Measurements from ENCODE around the gene SH3GL3.

The SH3GL3 gene, protein sequence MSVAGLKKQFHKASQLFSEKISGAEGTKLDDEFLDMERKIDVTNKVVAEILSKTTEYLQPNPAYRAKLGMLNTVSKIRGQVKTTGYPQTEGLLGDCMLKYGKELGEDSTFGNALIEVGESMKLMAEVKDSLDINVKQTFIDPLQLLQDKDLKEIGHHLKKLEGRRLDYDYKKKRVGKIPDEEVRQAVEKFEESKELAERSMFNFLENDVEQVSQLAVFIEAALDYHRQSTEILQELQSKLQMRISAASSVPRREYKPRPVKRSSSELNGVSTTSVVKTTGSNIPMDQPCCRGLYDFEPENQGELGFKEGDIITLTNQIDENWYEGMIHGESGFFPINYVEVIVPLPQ

DNA sequence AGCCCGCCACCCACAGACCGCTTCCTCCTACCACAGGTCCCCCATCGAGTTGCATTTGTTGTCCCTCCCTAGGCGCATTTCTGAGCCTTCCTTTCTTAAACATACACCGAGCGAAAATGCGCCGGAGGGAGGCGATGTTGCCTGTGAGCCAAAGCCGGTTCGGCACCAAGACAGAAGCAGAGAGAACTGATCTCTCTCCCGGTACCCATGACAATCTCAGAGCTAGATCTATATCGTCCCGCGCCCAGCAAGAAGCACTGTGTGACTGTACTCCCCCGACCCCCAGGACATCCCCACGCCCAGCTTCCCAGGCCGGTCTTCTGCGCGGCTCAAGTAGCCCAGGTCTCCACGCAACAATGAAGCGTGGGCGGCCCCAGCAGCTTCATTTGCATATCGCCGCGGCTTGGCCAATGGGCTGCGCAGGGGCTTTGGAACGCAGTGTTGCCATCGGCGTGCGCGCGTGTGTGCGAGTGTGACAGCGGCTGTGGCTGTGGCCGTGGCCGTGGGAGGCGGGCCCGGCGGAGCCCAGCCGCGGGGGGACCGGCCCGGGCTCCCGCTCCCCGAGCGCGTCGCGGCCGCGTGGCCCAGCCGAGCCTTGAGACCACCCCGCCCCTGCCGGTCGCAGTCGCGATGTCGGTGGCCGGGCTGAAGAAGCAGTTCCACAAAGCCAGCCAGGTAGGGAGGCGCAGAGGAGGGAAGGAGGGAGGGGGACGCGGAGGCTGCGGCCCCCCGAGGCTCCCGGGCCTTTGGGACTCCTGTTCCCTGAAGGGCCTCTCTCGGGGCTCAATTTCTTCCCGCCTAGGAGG, at the start of gene SH3GL3:
Gene SH3GL3, plus strand, starts transcription at position 438 of the 806 bp plus-strand sequence. Its CDS starts 193 bp downstream, at position 631.
- no peak for DNase-seq (ENCODE audit: low read depth)

GRCh38 chr15:83398626-83399025, 48.5 kb upstream of the SH3GL3 start:
- no peak for DNase-seq (ENCODE audit: low read depth)

DNA sequence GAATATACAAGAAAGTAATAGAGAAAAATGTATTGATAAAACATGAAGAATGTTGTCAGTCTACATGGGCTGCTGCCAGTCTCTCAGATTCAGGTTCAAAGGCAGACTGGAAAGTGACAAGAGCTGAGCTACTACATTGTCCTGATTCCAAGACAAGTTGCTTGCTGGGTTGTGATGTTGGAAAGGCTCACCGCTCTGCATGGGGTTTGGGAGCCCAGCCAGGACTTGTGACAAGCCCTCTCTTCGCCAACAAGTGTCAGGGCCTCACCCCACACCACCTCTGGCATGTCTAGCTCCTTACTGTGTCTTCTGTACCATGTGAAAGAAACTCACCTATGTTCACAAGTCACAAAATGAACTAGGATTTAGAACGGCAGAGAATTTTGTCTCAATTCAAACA, 43.0 kb upstream of the SH3GL3 start:
- no peak for DNase-seq (ENCODE audit: low read depth)

DNA sequence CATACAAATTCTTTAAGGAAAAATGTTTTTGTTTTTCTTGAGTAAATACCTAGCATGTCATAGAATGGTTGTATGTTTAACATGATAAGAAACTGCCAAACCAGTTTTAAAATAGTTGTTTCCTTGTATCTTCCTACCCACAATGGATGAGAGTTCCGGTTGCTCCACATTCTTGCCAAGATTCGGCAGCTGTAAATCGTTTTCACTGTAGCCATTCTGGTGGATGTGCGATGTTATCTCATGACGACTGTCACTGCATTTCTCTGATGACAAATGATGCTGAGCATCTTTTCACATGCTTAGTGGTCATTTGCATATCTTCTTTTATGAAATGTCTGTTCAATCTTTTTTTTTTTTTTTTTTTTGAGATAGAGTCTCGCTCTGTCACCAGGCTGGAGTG, 36.6 kb upstream of the SH3GL3 start:
- no peak for DNase-seq (ENCODE audit: low read depth)

- no peak for DNase-seq (ENCODE audit: low read depth)
These were observed 34.0 kb upstream of the SH3GL3 start for GRCh38 chr15:83413054-83413719.

GRCh38 chr15:83422081-83422480, 25.1 kb upstream of the SH3GL3 start:
- no peak for DNase-seq (ENCODE audit: low read depth)

DNA sequence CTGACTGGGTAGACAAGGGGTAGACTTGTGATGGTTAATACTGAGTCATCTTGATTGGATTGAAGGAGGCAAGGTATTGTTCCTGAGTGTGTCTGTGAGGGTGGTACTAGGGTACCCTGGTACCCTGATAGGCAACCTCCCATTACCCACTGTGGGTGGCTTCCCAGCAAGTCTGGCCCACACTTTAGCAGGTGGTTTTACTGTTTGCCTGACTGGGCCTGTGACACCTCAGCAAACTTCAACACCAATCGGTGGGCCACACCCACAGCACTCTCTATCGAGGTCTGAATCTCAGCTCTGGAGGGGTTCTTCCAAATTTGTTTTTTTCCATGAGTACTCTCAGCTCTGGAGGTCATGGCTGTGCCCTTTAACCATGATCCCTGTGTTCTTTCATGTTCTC, 24.6 kb upstream of the SH3GL3 start:
- no peak for DNase-seq (ENCODE audit: low read depth)

DNA sequence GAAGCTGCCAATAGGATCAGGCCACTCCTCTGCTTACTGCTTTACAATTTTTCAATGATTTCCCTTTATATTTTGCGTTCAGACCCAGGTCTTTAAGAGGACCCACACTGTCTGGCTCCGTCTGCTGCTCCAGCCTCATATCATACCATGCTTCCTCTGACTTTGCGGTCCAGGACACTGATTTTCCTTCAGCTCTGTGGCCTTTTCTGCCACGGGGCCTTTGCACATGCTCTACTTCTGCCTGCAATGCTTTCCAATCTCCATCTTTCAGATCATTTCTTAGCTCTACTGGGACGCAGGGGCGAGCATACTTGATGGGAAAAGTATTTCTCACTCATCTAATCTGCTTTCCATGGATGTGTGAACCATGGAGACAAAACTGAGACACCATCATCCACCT, 23.0 kb upstream of the SH3GL3 start:
- no peak for DNase-seq (ENCODE audit: low read depth)

DNA sequence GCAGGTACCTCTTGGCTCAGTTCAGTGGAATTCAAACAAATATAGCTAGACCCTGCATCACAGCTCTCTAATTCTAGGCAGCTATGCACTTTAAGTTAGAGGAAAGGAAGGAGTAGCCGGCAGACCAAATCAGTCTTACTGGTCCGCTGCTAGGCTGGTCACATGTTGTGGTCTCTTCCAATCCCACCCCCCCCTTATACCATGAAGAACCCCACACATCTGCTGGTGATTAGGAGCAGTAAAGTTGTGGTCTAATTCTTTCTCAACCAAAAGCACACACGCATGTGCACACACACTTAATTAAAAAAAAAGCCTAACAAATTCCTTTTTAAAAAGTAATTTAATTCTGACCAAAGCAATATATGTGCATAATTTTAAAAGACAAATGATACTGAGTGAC, 16.7 kb upstream of the SH3GL3 start:
- no peak for DNase-seq (ENCODE audit: low read depth)

- no peak for DNase-seq (ENCODE audit: low read depth)
These were observed 15.6 kb upstream of the SH3GL3 start for GRCh38 chr15:83431521-83431920.

GRCh38 chr15:83435202-83435601, 11.9 kb upstream of the SH3GL3 start:
- no peak for DNase-seq (ENCODE audit: low read depth)

DNA sequence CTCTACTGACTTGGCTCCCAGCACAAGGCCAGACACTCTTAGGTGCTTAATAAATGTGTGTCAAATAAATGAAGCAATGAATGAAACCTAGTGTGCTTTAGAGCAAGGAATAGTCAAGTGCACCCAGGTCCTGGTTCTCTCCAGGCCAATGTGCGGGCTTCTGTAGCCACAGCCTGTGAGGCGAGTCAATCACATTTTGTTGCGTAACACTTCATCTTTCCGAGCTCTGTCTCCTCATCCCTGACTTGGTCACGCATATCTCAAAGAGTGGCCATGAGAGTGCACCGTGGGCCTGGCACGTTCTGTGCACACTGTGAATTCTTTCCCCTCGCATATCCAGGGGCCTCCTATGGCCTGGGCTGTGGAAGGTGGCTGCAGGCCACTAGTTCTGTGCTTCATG, 11.4 kb upstream of the SH3GL3 start:
- DNase-seq (ENCODE audit: low read depth) = no peak

DNA sequence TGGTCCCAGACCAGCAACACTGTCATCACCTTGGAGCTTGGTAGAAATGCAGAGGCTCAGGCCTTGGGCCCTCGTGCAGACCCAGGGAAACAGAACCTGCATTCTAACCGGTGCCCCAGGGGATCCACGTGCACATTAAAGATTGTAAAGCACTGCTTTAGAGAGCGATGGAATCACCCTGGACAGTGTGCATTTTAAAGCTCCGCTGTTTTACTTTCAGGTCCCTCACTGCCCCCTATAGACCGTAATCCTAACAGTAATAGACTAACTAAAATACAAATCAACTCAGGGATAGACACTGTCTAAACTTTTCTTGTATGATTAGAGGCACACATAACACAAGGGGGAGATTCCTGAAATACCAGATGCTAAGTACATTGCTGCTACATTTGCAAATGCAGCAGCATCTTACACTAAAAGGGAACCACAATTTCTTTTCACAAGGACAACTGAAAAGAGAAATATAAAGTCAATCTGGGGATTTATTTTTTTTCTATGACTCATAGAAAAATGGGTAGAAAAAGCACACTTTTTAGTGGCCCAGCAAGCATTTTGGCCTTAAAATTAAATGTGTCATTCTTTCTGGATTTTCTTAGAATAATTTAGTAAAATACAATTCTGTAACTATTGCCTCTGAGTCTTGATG, 10.5 kb upstream of the SH3GL3 start:
- no peak for DNase-seq (ENCODE audit: low read depth)

DNA sequence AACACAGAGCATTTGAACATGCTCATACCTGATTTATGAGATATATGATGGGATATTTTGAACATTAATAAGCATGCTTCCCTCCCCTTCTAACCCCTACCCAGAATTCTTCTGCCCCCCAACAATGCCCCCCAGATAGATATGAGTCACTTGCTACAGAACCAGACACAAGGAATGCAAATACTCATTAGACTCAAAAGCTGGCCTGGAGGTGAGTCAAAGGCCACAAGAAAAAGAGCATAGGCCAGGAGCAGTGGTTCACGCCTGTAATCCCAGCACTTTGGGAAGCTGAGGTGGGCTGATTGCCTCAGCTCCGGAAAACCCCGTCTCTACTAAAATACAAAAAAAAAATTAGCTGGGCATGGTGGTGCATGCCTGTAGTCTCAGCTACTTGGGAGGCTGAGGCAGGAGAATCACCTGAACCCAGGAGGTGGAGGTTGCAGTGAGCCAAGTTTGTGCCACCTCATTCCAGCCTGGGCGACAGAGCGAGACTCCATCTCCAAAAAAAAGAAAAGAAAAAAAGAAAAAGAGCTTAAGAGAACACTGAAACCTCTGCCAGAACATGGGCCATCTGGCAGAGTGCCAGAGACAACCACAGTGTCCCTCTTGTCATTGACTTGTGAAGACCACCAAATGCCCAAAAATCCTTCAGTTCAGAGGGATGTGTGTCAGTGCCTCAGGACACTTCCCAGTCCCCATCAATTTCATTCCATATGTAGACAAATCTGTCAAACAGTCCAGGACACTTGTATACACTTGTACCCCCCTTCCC, 3.9 kb upstream of the SH3GL3 start:
- DNase-seq (ENCODE audit: low read depth) = no peak

GRCh38 chr15:83444936-83445335, 2.2 kb upstream of the SH3GL3 start:
- DNase-seq (ENCODE audit: low read depth) = no peak

DNA sequence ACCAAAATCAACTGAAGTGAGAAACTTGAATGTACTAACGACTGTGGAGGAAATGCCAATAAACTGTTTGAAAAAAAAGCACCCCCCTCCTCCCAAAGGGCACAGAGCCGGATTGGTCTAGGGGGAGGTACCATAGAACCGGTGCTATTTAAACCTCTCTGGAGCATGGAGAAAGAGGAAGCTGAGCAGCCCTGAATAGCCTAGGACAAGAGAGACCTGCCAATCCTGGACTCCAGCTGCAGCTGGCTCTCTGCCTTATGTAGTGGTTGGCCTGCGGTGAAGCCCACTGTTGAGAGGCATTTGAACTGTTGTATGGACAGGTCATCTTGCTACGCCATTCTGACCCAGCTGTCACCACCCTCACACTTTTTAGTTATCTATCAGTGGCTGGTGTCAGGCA, 1.5 kb upstream of the SH3GL3 start:
- DNase-seq (ENCODE audit: low read depth) = no peak

DNA sequence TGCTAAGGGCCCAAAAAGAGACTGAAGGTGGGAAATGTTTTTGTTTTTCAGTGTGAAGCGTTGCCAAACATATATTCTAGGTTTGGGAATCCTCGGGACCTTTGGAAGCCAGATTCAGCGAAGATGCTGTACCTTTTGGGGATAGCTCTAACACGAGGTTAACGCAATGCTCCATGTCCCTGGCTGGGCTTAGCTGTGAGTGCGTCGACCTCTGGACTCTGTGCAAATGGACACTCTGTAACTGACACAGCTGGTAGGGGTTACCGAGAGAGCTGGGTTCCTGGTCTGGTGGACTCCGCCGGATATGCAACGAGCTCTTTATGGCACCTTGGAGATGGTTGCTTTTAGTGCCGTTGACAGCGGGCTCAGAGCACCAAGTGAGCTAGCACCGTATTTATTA, 724 bp upstream of the SH3GL3 start:
- no peak for DNase-seq (ENCODE audit: low read depth)

DNA sequence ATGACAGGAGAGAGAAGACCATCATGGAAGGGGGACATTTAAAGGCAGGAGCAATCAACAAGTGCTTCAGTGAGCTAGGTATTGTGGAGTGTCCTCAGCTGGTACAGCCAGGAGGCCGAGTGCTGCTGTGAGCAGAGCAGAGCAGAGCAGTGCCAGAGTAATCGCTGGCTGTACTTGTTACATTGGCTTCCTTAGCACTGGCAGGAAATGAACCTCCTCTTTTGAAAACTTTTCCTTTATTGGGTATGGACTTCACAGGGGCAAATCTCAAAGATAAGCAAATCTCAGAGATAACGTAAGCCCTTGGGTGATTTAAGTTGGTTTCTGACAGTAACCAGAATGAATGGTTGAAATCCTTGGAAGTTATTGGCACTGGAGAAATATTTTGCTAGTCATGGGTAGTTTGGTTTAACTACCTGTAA, 2.1 kb downstream of the SH3GL3 start:
- DNase-seq (ENCODE audit: low read depth) = no peak

DNA sequence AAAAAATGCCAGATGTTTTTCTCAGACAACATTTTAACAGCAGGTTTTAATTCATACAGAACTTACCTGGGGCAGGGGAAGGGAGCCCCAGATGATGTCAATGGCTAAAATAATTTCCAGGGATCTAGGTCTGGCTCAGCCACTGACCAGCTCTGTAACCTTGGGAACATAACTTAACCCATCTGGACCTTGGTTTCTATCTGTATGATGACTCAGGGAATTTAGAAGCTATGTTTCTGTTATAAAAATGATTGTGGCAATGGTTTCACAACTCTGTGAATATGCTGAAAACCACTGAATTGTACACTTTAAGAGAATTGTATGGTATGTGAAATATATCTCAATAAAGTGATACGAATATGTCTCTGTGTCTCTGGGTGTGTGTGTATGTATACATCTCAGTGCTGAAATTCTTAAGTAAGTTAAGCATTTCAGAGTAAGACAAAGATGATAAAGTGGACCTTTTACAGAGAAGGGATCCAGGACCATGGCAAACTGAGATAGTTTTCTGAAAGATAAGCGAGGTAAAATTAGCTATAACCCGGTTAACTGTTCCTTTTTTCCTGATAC, 2.9 kb downstream of the SH3GL3 start:
- DNase-seq (ENCODE audit: low read depth) = no peak

GRCh38 chr15:83457149-83457548, 10.0 kb downstream of the SH3GL3 start:
- DNase-seq (ENCODE audit: low read depth) = no peak

DNA sequence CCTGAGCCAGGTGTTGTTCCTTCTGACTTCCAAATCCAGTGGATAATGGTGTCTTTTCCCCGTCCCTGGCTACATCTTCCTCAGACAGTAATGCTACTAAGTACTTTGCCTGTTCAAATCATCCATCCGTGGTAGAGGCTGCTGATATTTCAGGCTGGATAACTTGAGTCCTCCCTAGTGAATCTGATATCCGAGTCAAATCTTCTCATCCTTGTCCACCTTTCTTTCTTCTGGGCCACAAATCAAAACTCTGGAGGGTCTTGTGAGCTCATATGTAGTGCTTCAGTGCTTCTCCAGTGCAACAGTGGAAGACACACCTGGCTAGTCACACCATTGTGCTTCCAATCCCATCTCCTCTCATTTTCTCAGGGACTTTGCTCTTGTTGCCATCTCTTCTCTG, 11.2 kb downstream of the SH3GL3 start:
- DNase-seq (ENCODE audit: low read depth) = no peak
